HepG2 (cell line): Measurements from ENCODE around the gene EXOC3L2. TPM values are rescaled to one million over a fixed set of nuclear protein-coding genes. Genes with fewer than 3 reads are reported as not detected.

Experiments used
- ASH2L ChIP-seq: fragments of 300-600, 200-600 bp; sonication (generic); IDR thresholded peaks from 2 replicates; pipeline ENCODE4 v1.7.0; 2017; ENCODE audit warnings: low read depth, mild to moderate bottlenecking, moderate library complexity, mixed read lengths, low read length; ENCODE audit not compliant: insufficient read length
- GPN1 ChIP-seq: sonication (generic); formaldehyde crosslinking; IDR thresholded peaks from 2 replicates; pipeline ENCODE4 v1.5.1; 2020; ENCODE audit warnings: missing genetic modification reagents, borderline replicate concordance
- HOXA7 ChIP-seq: sonication (generic); formaldehyde crosslinking; IDR thresholded peaks from 2 replicates; pipeline ENCODE4 v1.8.1; 2022; ENCODE audit warnings: mild to moderate bottlenecking, missing genetic modification reagents, moderate library complexity
- KAT2B ChIP-seq: fragments of 150-350 bp; IDR thresholded peaks from 2 replicates; pipeline ENCODE4 v1.6.1; 2014; ENCODE audit warnings: low read depth, low read length, borderline replicate concordance
- MED8 ChIP-seq: sonication (generic); formaldehyde crosslinking; IDR thresholded peaks from 2 replicates; pipeline ENCODE4 v1.8.1; 2023; ENCODE audit warnings: mild to moderate bottlenecking, missing genetic modification reagents; ENCODE audit not compliant: insufficient replicate concordance
- NFKBIZ ChIP-seq: IDR thresholded peaks from 2 replicates; pipeline ENCODE4 v1.6.1; 2018; ENCODE audit warnings: missing genetic modification reagents, missing compliant biosample characterization
- PHF8 ChIP-seq: sonication (generic); formaldehyde crosslinking; IDR thresholded peaks from 2 replicates; pipeline ENCODE4 v1.5.0; 2020; ENCODE audit warnings: missing genetic modification reagents
- POGZ ChIP-seq: sonication (generic); formaldehyde crosslinking; IDR thresholded peaks from 2 replicates; pipeline ENCODE4 v1.4.0; 2020; ENCODE audit warnings: mild to moderate bottlenecking, missing genetic modification reagents
- RBFOX2 ChIP-seq: fragments of 200-400 bp; formaldehyde crosslinking; IDR thresholded peaks from 2 replicates; pipeline ENCODE4 v1.6.1; 2017; ENCODE audit warnings: low read depth, mild to moderate bottlenecking, low read length
- TAF15 ChIP-seq: fragments of 200-400 bp; formaldehyde crosslinking; IDR thresholded peaks from one replicate; pipeline ENCODE4 v1.6.1; 2018; ENCODE audit warnings: mild to moderate bottlenecking, low read depth, low read length; ENCODE audit not compliant: poor library complexity, severe bottlenecking
- YEATS2 ChIP-seq: sonication (generic); formaldehyde crosslinking; IDR thresholded peaks from 2 replicates; pipeline ENCODE4 v1.4.0; 2020; ENCODE audit warnings: missing genetic modification reagents, borderline replicate concordance
- ZBTB8A ChIP-seq: sonication (generic); formaldehyde crosslinking; IDR thresholded peaks from 2 replicates; pipeline ENCODE4 v1.4.0; 2020; ENCODE audit warnings: mild to moderate bottlenecking, low read depth, missing genetic modification reagents, borderline replicate concordance
- ZFYVE20 ChIP-seq: sonication (generic); formaldehyde crosslinking; IDR thresholded peaks from 2 replicates; pipeline ENCODE4 v1.8.0; 2023; ENCODE audit warnings: low read depth, mild to moderate bottlenecking, moderate library complexity, missing genetic modification reagents, borderline replicate concordance
- ZMYM3 ChIP-seq: sonication (generic); formaldehyde crosslinking; IDR thresholded peaks from 2 replicates; pipeline ENCODE4 v1.5.1; 2020; ENCODE audit warnings: mild to moderate bottlenecking, missing genetic modification reagents
- polyA plus RNA-seq, 8 experiments: library from polyadenylated mRNA; depleted of rRNA in 3 of 8; stranded (reverse) in 7 of 8; unstranded in 1 of 8; fragments of >200 nt; fragmentation: Illumina TruSeq in 4 of 8; extraction: Trizol in 4 of 8; gene quantifications; 2 replicates each; pipeline versions ENCODE4 v1.2.1 to v1.2.3, GENCODE V29; 2011 to 2016; ENCODE audit warnings: low read depth in 4 of 8, missing spikeins in 1 of 8, mixed read lengths in 1 of 8; ENCODE audit not compliant: insufficient read depth in 1 of 8
- total RNA-seq, 5 experiments: library from RNA; depleted of rRNA; stranded (reverse); fragments of >200 nt; fragmentation: Illumina TruSeq; extraction: Trizol; gene quantifications; 2 replicates each; pipeline ENCODE4 v1.2.3, GENCODE V29; 2016; ENCODE audit warnings: low read depth in 1 of 5
- TF ChIP-seq, protein P1 (sequence below): sonication (generic); formaldehyde crosslinking; IDR thresholded peaks from 2 replicates; pipeline ENCODE4 v1.4.0; 2020; ENCODE audit warnings: missing genetic modification reagents
- TF ChIP-seq, protein P2 (sequence below): sonication (generic); formaldehyde crosslinking; IDR thresholded peaks from one replicate; pipeline ENCODE4 v1.5.1; 2020; ENCODE audit warnings: mild to moderate bottlenecking, missing genetic modification reagents; ENCODE audit errors: not compliant biosample characterization
- TF ChIP-seq, protein P3 (sequence below): sonication (generic); formaldehyde crosslinking; IDR thresholded peaks from 2 replicates; pipeline ENCODE4 v1.4.0; 2020; ENCODE audit warnings: missing genetic modification reagents

EXOC3L2 gene
- total and polyA plus RNA-seq, 2 of the 13 experiments (the other 11 are each of a cell fraction or from before 2014, with no cell fraction given) = 0.21 TPM; not detected in 1

DNA sequence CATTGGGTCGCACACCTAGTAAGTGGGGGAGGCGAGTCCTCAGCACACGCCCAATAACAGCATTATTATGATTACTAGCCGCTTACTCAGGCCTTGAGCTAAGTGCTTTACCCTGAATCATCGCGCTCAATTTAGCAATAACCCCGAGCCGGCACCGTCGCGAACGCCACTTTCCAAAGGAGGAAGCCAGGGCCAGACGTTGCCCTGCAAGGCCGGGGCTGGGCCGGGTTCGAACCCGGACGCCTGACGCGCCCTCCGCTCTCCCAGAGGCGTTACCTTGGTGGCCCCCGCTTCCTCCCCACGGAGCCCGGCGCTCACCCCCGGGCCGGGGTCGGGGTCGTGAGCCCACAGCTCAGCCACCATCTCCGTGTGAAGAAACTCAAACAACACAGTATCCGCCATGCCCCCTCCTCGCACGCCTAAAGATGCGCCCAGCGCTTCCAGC lies 67.4 kb downstream of the EXOC3L2 start, which contains the start of gene TRAPPC6A (continued):
- TF ChIP-seq, protein P1, sequence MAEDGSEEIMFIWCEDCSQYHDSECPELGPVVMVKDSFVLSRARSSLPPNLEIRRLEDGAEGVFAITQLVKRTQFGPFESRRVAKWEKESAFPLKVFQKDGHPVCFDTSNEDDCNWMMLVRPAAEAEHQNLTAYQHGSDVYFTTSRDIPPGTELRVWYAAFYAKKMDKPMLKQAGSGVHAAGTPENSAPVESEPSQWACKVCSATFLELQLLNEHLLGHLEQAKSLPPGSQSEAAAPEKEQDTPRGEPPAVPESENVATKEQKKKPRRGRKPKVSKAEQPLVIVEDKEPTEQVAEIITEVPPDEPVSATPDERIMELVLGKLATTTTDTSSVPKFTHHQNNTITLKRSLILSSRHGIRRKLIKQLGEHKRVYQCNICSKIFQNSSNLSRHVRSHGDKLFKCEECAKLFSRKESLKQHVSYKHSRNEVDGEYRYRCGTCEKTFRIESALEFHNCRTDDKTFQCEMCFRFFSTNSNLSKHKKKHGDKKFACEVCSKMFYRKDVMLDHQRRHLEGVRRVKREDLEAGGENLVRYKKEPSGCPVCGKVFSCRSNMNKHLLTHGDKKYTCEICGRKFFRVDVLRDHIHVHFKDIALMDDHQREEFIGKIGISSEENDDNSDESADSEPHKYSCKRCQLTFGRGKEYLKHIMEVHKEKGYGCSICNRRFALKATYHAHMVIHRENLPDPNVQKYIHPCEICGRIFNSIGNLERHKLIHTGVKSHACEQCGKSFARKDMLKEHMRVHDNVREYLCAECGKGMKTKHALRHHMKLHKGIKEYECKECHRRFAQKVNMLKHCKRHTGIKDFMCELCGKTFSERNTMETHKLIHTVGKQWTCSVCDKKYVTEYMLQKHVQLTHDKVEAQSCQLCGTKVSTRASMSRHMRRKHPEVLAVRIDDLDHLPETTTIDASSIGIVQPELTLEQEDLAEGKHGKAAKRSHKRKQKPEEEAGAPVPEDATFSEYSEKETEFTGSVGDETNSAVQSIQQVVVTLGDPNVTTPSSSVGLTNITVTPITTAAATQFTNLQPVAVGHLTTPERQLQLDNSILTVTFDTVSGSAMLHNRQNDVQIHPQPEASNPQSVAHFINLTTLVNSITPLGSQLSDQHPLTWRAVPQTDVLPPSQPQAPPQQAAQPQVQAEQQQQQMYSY (CRISPR knock-in tag) = no peak
- TF ChIP-seq TAF15 (no peak), YEATS2 (CRISPR knock-in tag) (no peak), ZFYVE20 (CRISPR knock-in tag) (no peak), ZMYM3 (CRISPR knock-in tag) (no peak), ASH2L (peak; percentile 14), GPN1 (no peak), RBFOX2 (peak; percentile 92), KAT2B (no peak), ZBTB8A (CRISPR knock-in tag) (no peak), HOXA7 (CRISPR knock-in tag) (no peak), NFKBIZ (CRISPR knock-in tag) (peak; percentile 53; the same call in 1 of the 2 replicates), POGZ (peak; percentile 57; the same call in 1 of the 2 replicates), MED8 (CRISPR knock-in tag) (peak; percentile 62), PHF8 (CRISPR knock-in tag) (peak; percentile 82)
- TF ChIP-seq, protein P2, sequence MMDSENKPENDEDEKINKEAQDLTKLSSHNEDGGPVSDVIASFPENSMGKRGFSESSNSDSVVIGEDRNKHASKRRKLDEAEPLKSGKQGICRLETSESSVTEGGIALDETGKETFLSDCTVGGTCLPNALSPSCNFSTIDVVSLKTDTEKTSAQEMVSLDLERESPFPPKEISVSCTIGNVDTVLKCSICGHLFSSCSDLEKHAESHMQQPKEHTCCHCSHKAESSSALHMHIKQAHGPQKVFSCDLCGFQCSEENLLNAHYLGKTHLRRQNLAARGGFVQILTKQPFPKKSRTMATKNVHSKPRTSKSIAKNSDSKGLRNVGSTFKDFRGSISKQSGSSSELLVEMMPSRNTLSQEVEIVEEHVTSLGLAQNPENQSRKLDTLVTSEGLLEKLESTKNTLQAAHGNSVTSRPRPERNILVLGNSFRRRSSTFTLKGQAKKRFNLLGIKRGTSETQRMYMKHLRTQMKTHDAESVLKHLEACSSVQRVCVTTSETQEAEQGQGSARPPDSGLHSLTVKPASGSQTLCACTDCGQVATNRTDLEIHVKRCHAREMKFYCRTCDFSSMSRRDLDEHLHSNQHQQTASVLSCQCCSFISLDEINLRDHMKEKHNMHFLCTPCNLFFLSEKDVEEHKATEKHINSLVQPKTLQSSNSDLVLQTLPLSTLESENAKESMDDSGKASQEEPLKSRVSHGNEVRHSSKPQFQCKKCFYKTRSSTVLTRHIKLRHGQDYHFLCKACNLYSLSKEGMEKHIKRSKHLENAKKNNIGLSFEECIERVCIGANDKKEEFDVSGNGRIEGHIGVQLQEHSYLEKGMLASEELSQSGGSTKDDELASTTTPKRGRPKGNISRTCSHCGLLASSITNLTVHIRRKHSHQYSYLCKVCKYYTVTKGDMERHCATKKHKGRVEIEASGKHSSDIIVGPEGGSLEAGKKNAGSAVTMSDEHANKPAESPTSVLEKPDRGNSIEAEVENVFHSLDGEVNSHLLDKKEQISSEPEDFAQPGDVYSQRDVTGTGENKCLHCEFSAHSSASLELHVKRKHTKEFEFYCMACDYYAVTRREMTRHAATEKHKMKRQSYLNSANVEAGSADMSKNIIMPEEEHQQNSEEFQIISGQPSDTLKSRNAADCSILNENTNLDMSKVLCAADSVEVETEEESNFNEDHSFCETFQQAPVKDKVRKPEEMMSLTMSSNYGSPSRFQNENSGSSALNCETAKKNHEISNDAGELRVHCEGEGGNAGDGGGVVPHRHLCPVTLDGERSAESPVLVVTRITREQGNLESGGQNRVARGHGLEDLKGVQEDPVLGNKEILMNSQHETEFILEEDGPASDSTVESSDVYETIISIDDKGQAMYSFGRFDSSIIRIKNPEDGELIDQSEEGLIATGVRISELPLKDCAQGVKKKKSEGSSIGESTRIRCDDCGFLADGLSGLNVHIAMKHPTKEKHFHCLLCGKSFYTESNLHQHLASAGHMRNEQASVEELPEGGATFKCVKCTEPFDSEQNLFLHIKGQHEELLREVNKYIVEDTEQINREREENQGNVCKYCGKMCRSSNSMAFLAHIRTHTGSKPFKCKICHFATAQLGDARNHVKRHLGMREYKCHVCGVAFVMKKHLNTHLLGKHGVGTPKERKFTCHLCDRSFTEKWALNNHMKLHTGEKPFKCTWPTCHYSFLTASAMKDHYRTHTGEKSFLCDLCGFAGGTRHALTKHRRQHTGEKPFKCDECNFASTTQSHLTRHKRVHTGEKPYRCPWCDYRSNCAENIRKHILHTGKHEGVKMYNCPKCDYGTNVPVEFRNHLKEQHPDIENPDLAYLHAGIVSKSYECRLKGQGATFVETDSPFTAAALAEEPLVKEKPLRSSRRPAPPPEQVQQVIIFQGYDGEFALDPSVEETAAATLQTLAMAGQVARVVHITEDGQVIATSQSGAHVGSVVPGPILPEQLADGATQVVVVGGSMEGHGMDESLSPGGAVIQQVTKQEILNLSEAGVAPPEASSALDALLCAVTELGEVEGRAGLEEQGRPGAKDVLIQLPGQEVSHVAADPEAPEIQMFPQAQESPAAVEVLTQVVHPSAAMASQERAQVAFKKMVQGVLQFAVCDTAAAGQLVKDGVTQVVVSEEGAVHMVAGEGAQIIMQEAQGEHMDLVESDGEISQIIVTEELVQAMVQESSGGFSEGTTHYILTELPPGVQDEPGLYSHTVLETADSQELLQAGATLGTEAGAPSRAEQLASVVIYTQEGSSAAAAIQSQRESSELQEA = no peak
- TF ChIP-seq, protein P3, sequence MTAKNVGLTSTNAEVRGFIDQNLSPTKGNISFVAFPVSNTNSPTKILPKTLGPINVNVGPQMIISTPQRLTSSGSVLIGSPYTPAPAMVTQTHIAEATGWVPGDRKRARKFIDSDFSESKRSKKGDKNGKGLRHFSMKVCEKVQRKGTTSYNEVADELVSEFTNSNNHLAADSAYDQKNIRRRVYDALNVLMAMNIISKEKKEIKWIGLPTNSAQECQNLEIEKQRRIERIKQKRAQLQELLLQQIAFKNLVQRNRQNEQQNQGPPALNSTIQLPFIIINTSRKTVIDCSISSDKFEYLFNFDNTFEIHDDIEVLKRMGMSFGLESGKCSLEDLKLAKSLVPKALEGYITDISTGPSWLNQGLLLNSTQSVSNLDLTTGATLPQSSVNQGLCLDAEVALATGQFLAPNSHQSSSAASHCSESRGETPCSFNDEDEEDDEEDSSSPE (CRISPR knock-in tag) = no peak
